Peyer's patch (tissue), 4 donors: Measurements from ENCODE around the gene OPRL1.

Source experiments
- CTCF ChIP-seq, 6 experiments: fragments of 450-650 bp in 4 of 6; fragments of 200-600 bp in 2 of 6; sonication (generic) in 1 of 6; IDR thresholded peaks; one replicate each; pipeline ENCODE4 v1.5.1; 2017 to 2019; ENCODE audit warnings: antibody characterized with exemption in 6 of 6, mild to moderate bottlenecking in 3 of 6, moderate library complexity in 1 of 6
- POLR2A ChIP-seq, 2 donors: fragments of 450-650 bp; IDR thresholded peaks; one replicate each; pipeline ENCODE4 v1.5.1; 2017; ENCODE audit warnings: antibody characterized with exemption in 2 of 2, mild to moderate bottlenecking in 2 of 2, moderate library complexity in 2 of 2

- TF ChIP-seq CTCF (IDR thresholded peaks at IDR 0.05) (no peak), POLR2A (IDR thresholded peaks at IDR 0.05) (no peak)
These were observed 37.7 kb upstream of the OPRL1 start for GRCh38 chr20:64042054-64042781.
